ENCODE results near the gene IFI6. TPM values are rescaled to one million over a fixed set of nuclear protein-coding genes. Genes with fewer than 3 reads are reported as not detected.

IFI6 gene
- total RNA-seq, 1 experiment from 2014 or later: 4.3 TPM

DNA sequence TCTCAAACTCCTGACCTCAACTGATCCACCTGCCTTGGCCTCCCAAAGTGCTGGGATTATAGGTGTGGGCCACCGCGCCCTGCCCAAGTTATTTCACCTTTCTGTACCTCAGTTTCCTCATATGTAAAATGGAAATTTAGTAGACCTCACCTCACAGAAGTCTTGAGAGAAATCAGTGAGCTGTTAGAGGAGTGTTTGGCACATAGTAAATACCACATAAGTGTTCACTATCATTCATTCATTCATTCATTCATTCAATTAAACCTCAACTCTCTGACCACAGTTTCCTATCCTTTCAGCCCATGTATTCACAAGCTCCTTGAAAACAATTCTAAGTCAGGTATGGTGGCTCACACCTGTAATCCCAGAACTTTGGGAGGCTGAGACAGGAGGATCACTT, 33.2 kb downstream of the IFI6 start:
- Histone ChIP-seq H4K91ac (ENCODE audit: insufficient read length, low read depth, low read length) (no peak overlapping the region), H4K20me1 (ENCODE audit: control insufficient read depth, insufficient read depth, insufficient read length) (no peaks in the 10 kb centered on the region), H3K23me2 (ENCODE audit: insufficient read length, low read depth, low read length, poor library complexity, severe bottlenecking) (peaks cover 8% of the 10 kb centered on the region), H3T11ph (ENCODE audit: low read length) (no peak overlapping the region), H2BK12ac (ENCODE audit: insufficient read length, low read depth, low read length) (no peak overlapping the region), H3K27me3 (ENCODE audit: insufficient read depth, low read length) (peaks cover 13% of the 10 kb centered on the region; the same call in 1 of the 2 replicates), H3K4ac (ENCODE audit: low read depth, low read length) (no peak overlapping the region), H3K23ac (ENCODE audit: insufficient read length, low read depth, low read length) (no peak overlapping the region), H3K27ac (ENCODE audit: insufficient read length, low read depth, low read length) (no peak overlapping the region), H3K4me2 (ENCODE audit: insufficient read depth, insufficient read length, low read length) (no peak overlapping the region), H2BK15ac (ENCODE audit: low read depth, low read length) (no peak overlapping the region), H3K9ac (ENCODE audit: extremely low read depth, insufficient read length, low read length) (no peak overlapping the region), H3K79me1 (ENCODE audit: insufficient read depth, low read depth, low read length, poor library complexity, severe bottlenecking) (no peaks in the 10 kb centered on the region), H3K56ac (ENCODE audit: insufficient read length, low read depth, low read length) (no peak overlapping the region), H2BK120ac (ENCODE audit: low read depth, low read length, poor library complexity, severe bottlenecking) (no peak overlapping the region), H3K18ac (ENCODE audit: insufficient read length, low read depth, low read length) (no peak overlapping the region), H2BK5ac (ENCODE audit: insufficient read length, low read length) (no peak overlapping the region), H3K79me2 (ENCODE audit: insufficient read depth, low read length) (no peaks in the 10 kb centered on the region), H3K9me3 (ENCODE audit: control insufficient read depth, low read depth, low read length) (no peaks in the 10 kb centered on the region), H4K5ac (ENCODE audit: insufficient read length, low read depth, low read length) (no peak overlapping the region), H4K8ac (replicated peaks; ENCODE audit: insufficient read length, low read depth, low read length) (no peak overlapping the region), H2AFZ (ENCODE audit: low read length) (no peak overlapping the region), H2AK5ac (ENCODE audit: insufficient read length, low read length) (no peak overlapping the region), H3K4me1 (ENCODE audit: insufficient read depth, low read length) (peaks cover 3% of the 10 kb centered on the region), H3K14ac (ENCODE audit: insufficient read depth, low read length) (no peak overlapping the region), H2BK20ac (ENCODE audit: low read depth, low read length, poor library complexity, severe bottlenecking) (no peak overlapping the region)
- Mint-ChIP-seq H3K36me3 (ENCODE audit: insufficient read depth in 1 of 3, low read depth in 3 of 3) (no peaks in the 10 kb centered on the region), H3K27ac (no peak overlapping the region), H3K9me3 (no peaks in the 10 kb centered on the region), H3K27me3 (ENCODE audit: low read depth) (peaks cover 12% of the 10 kb centered on the region), H3K4me1 (peaks cover 8 to 22% of the 10 kb centered on the region in 2 experiments), H3K4me3 (no peak overlapping the region)
- no peak for DNase-seq
- TF ChIP-seq, protein P1, sequence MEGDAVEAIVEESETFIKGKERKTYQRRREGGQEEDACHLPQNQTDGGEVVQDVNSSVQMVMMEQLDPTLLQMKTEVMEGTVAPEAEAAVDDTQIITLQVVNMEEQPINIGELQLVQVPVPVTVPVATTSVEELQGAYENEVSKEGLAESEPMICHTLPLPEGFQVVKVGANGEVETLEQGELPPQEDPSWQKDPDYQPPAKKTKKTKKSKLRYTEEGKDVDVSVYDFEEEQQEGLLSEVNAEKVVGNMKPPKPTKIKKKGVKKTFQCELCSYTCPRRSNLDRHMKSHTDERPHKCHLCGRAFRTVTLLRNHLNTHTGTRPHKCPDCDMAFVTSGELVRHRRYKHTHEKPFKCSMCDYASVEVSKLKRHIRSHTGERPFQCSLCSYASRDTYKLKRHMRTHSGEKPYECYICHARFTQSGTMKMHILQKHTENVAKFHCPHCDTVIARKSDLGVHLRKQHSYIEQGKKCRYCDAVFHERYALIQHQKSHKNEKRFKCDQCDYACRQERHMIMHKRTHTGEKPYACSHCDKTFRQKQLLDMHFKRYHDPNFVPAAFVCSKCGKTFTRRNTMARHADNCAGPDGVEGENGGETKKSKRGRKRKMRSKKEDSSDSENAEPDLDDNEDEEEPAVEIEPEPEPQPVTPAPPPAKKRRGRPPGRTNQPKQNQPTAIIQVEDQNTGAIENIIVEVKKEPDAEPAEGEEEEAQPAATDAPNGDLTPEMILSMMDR (conservative IDR thresholded peaks at IDR 0.05): no peak
- WGBS (ENCODE audit: extremely low coverage, insufficient read length, low lambda C conversion rate): no CpG with 5 or more reads among the region's 2 CpGs

All from H9 (cell line).